ENCODE measurements around the gene MARK2.

MARK2 gene

DNA sequence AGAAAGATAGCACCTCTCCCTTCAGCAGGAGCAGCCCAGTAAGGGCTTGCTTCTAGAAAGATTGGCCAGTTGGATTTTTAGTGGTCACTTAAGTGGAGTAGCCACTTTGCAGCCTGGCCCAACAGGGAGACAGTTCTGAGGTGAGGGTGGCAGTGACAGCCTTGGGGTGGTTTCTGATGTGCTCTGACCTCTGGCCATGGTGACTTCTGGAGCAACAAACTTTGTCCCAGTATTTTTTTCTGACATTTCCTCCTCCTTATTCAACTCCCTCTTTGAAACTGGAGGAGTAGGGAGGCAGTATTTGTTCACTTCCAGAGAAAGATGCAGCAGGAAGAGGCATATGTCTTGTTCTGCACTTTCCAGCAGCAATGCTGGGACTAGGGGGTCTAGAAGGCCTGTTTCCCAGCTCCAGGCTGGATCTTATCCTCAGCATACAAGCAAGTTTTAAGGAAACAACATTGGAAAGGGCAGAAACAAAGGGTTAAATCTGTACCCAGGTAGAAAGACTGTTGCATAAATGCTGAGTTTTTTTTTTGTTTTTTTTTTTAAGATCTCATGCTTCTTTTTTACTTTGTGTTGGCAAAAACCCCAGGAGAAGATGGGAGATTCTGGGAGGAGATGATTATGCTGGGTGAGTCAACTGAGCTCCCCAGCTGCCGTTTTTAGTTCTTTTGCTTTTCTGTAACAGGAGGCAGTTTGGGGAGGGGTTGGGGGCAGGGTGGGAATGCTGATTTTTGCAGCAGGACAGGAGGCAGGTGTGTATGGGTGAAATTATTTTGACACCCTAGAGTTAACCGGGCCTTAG is 40.9 kb downstream of the MARK2 start:
- peak in 10 of 58 donors; percentile 12 to 70 (median 28) for DNase-seq

DNA sequence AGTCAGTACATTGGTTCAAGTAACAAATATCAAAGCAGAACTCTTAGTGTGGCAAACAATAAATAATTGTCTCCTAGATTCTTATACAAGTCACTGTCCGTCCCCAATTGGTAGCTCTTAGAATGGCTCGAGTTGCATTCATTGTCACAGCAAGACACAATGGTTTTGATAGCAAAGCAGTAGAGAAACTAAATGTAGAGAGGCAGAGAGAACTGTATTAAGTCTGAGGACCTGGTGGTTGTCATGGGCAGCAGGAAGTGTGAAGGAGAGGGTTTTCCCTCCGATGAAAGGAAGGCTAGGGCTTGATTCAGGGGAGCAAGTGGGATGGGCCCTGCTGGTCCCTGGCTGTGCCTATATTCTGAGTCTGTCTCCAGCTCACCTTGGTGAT is 41.5 kb downstream of the MARK2 start:
- DNase-seq: peak in 2 of 58 donors; percentile 18 to 70

DNA sequence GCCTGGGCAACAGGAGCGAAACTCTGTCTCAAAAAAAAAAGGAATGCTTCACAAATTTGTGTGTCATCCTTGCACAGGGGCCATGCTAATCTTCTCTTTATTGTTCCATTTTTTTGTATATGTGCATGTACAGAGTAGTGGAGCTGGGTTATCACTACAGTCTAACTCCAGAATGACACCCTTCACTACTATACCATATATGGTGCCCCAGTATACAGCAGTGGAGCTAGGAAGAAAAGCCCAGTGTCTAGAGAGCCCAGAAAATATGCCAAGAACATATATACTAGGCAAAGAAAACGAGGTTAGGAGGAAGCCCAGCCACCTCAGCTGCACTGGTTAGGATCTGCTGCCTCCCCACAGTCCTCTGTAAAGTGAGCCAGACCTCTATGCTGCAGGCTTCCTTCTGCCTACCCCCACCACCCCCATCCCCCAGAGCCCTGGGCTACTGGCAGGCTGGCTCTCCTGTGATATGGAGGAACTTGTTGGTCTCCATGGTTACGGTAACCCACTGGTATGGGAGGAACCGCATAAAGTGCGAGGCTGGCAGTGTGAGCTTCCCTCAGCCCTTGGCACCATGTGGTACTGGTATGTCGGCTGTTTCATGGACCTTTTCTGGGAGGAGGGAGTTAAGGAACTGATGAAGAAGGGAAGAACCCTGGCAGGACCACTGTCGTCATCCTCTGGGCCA is 43.8 kb downstream of the MARK2 start:
- peak in 23 of 58 donors; percentile 11 to 57 (median 36) for DNase-seq

DNA sequence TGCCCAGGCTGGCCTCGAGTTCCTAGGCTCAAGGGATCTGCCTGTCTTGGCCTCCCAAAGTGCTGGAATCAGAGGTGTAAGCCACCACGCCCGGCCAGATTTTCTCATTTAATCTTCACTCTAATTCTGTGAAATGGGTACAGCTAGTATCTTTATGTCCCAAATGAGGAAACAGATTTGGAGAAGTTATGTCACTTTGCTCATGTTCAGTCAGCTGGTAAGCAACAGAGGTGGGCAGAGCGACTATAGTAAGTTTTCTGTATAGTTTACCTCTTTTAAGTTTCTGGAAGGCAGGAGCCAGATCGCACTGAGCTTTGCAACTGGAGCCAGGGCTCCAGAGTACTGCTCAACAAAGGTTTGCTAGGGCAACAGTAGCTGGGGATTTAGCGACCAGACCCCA is 44.9 kb downstream of the MARK2 start:
- DNase-seq: no peak

DNA sequence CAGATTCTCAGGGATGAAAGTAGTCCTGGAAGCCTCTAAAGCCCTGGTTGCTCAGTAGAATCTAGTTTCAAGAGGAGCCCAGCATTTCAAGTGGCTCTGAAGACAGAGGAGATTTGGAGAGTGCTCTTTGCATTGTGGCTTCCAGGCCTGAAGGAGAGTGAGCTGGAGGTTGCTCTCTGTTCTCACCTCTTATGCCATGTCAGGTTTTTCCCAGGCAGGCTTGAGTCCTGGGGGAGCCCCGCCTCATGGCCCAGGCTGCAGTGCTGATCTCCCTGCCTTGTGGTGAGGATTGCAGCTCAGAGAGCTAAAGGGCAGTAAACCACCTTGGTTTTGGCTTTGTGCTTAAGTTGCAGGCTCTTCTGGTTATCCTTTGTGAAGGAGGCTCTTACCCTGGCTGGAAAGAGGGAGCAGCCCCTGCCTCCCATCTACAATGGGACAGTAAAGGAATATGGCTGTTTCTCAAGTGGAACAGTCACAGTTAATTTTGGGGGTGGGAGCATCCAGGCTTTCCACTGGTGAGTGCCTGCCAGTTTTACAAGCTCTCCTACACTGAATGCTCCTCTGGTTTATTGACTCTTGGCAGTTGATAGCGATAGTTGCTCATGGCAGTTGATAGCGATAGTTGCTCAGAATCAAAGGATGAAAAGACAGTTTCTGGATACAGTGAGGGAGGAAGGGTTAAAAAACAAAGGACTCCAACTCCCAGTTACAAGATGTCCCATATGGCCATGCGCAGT is 45.5 kb downstream of the MARK2 start:
- DNase-seq: no peak

DNA sequence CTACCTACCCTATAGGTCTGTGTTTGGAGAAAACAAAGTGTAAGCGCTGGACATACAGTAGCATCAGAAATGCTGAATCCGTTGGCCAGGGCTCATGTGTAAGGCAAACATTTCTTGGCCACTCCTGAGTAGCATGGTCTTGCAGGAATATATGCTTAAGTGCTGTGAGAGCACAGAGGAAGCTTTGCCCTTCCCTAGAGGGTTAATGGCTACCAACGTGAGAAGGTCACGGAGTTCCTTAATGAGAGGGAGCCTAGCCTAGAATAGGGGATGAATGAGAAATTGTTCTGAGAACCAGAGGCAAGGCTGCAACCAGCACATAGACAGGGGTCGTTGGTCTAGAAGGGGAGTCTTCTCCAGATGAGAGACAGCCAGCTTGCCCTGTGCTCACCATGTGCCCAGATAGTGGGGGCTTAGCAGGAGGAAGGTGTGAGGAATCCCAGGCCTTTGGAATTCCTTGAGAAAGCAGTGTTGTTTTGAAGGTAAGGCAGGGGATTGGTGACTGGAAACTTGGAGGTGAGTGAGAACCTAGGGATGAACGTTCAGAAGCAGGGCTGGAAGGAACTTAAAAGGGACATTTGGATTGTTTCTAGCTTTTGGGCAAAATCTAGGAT is 48.6 kb downstream of the MARK2 start:
- no peak for DNase-seq

DNA sequence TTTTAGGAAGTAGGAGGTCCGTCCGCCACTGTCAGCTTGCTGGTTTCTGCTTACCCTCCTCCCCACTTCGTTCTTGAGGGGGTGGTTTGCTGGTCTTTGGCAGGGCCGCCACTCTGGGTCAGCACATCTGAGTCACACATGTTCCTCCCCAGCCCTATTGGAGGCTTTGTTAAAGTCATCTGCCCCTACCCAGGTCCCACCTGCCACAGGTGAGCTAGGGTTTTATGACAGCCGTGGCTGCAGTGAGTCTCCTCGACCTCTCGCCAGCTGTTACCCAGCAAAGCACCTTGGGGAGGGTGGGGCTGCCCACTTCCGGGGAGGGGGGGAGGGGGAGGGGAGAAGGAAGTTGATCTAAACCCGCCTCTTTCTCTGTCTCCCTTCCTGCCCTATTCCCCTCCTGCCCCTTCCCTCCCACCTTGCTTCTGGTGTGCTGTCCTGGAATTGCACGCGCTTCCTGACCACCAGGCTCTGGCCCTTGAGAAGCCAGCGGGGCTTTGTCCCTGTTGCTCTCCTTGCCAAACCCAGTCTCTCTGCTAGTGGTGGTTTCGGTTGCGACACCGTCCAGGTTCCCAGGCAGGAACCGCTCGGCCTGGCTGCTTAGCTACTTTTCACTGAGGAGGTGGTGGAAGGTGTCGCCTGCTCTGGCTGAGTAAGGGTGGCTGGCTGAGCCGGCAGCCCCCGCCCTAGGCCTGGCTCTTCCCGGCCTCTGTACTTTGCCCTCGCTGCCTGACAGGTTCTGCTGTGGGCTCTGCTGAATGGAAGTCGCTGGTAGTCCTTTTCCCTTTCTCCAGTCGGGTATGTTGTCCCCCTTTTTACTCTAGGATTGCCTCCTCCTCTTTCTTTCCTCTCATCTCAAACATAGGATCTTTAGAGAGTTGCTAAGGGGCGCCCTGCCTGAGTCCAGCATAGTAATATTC is 49.5 kb downstream of the MARK2 start:
- peak in 6 of 58 donors; percentile 18 to 35 (median 30) for DNase-seq

DNA sequence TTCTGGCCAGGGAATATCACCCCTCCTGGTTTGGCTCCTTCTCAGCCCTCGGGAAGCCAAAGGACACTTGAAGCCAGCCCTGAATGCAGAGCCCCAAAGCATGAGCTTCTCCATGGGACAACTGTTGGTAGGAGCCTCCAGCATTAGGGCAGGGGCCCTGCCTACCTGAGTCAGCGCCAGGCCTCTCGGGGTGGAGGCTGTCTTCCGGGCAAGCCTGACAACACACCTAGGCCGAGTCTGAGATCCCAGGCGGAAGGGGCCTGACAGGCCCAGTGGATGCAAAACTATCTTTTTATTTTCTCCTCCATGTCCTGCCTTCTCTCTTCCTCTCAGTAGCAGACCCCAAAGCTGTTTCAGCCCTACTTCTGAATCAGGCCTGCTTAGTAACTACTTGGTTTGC is 50.4 kb downstream of the MARK2 start:
- no peak for DNase-seq

DNA sequence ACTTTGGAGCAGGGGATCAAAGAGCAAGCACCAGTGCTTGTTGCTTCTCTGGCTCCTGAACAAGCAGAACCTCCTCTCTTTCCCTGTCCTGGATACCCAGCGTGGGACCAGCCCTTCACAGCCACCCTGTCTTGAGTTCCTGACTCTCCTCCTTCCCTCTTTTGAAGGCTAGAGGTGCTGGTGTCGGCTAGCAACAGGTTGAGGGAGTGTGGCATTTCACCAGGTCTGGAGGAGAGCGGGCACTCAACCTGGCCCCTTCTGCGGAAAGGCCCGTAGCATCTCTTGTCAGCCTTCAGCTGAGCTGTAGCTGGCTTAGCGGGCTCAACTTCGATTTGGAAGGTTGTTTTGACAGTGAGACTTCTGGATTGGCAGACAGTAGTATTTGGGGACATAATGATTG is 51.5 kb downstream of the MARK2 start:
- no peak for DNase-seq

DNA sequence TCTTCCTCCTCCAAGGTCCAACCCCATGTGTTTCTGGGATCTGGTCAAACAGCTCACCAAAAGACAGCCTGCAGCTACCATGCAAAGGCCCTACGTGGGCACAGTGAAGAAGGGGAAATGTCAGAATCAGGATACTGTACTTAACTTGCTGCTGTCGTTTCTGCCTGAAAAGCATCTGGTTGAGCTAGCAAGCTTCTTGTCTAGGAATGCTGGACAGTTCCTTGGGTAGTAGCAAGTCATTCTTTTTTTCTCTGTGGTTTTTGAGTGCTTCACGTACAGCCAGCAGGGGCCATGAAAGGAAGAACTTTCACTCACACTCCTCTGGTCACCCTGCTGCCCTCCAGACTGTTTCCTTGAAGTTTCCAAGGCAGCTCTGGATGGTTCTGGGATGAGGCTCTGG is 53.3 kb downstream of the MARK2 start:
- DNase-seq: no peak

DNA sequence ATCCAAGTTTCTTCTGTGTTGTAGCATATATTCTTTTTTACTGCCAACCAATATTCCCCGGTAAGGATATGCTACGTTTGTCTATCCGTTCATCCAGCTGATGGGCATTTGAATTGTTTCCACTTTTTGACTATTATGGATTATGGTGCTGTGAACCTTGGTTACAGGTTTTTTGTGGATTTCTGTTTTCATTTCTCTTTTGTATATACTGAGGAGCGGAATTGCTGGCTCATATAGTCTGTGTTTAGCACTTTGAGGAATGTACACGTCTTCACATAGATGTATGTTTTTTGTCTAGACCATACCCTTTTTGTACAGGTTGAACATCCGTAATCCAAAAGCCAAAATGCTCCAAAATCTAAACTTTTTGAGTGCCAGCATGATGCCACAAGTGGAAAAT is 54.4 kb downstream of the MARK2 start:
- DNase-seq: no peak

DNA sequence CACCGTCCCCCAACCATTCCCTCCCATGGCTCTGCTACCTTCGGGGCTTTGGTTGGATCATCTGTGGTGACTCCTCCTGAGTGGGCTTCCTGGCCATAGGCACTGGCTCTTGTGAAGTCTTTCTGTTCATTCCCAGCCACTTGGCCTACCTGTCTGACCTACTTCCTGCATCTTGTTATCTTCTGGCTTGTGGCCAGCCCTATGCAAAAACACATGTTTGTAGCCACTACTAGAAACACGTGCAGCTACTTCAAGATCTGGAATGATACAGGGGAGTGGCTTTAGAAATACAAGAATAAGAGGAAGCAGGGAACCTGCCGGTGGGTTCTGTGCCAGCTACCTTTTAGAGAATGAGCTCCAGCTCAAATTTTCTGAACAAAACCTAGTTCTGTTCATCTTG is 57.2 kb downstream of the MARK2 start:
- DNase-seq: no peak

DNA sequence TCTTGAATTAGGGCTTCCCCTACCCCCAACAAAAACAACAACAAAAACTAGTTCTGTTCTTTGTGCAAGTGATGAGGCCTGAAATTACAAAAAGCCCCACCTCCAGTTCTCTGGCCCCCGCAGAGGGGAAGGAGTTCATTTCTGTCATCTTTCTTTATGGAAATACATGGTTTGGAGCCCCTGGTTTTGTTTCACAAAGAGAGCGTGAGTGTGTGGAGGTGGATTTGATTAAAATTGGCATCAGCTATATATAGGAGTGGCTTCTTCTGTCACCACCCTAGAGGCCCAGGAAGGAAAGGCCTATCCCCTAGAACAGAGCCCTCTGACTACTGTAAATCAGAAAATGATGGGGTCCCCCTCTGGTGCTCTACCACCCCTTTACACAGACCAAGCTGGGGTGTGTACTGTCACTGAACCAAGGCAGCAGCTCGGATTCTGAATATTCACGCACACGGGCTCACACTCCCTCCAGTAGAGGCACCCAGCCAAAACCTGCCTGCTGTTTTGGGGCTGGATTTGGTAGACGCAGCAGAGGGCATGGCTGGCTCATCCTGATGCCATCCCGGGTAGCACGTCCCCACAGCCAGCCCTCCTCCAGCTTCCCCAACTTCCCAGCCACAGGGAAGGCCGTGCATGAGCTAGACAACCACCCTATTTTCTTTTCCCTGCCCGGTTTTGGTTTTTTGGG is 58.7 kb downstream of the MARK2 start:
- peak in 18 of 58 donors; percentile 16 to 68 (median 39) for DNase-seq

DNA sequence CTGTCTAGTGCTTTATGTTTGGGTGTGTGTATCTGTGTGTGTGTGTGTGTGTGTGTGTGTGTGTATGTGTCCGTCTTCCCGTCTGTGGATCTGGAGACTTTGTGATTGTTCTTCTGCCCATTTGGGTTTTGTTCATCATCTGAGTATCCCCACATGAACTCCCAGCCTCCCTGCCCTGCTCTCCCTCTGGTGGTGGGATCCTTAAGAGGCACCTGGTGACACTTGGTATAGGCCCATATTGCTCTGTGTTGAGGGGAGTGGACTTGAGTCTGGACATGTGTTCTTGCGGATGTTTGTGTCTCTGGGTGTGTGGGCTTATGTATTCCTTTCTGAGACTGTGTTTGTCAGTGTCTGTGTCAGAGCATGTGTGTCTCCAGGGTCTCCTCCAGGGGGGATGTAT is 62.8 kb downstream of the MARK2 start:
- DNase-seq: no peak

DNA sequence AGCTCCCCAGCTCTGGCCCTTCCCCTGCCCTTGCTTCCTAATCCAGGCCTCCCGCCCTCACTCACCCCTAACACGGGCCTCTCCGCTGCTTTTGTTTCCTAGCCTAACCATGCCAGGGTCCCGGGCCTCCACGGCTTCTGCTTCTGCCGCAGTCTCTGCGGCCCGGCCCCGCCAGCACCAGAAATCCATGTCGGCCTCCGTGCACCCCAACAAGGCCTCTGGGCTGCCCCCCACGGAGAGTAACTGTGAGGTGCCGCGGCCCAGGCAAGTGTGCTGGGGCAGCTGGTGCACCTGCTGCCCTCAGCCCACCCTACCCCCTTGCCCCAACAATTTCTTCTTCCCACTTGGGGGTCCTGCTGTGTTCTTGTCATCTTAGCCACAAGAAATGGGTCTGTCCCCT is 65.0 kb downstream of the MARK2 start:
- DNase-seq: no peak

DNA sequence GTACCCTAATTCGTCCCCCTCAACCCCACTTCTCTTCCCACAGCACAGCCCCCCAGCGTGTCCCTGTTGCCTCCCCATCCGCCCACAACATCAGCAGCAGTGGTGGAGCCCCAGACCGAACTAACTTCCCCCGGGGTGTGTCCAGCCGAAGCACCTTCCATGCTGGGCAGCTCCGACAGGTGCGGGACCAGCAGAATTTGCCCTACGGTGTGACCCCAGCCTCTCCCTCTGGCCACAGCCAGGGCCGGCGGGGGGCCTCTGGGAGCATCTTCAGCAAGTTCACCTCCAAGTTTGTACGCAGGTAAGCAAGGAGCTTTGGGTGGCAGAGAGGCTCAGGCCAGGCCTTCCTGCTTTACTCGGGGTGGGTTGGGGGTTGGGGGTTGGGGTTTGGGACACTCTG is 65.8 kb downstream of the MARK2 start:
- no peak for DNase-seq

DNA sequence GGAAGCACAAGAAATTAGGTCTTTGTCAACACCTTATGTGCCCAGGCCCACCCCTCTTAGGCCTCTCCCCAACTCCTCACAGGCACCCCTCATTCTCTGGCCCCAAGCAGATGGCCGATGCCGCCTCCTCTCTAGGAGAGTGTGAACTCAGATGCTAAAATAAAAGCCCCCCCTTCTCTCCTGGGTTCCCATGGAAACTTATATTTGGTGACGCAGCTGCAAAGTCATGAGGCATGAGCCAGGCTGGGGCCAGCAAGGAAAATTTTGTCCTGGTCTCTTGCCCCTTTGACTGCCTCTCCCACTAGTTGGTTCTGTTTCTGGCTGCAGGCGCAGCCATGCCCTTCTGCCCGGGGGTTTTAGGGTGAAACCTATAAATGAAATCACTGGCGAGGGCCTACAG is 66.3 kb downstream of the MARK2 start:
- DNase-seq: peak in 26 of 58 donors; percentile 18 to 84 (median 48)

DNA sequence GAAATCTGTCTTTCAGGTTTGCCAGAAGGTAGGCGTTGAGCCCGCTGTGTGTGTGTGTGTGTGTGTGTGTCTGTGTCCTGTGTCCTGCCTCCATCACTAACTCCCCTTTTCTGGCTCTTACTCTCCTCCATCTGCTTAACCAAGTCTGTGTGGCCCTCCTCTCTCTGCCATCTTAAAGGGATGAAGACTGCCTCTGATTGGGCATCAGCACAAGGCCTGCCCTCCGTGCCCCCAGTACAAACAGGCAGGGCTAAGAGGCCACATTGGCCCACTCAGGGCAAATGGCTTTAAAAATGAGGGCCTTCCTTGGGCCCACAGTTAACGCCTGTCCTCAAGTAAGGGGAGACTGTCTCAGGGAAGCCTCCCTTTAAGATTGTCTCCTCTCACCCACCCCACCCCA is 67.2 kb downstream of the MARK2 start:
- no peak for DNase-seq

DNA sequence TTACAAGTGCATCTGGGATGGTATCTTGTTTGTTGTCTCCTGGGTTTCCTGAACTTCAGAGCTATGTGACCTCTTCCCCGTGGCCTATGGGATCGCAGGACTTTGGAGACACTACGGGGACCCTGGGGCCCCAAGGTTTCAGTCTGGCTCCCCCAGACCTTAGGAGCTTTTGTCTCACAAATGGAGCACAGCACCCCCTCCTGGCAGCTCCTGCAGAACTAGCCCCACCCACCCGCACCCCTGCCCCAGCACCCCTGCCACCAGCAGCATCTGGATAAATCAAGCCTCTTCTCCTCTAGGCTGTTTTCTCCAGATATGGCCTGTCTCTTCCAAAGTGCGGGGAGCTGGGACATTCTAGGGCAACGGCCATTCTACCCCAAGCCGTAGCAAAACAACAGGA is 67.7 kb downstream of the MARK2 start:
- peak in 9 of 58 donors; percentile 15 to 32 (median 28) for DNase-seq

DNA sequence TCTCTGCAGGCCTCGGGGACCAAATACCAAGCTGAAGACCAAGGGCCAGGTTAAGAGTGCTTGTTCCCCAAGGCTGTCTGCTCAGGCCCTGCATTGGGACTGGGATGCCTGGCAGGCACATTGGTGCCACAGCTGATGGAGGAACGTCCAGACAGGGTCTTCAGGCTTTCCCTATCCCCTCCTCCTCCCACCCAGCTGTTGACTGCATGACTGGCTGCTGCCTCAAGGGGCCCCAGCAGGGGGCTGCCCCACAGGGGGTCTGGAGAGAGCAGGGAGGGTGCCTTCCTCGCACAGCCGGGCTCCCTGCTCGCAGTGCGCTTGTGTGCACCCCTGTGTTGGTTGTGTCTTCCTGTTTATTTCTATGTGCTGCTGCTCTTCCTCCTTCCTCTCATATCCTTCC is 68.2 kb downstream of the MARK2 start:
- no peak for DNase-seq
